Nephron progenitor cell (in vitro differentiated cells): Measurements from ENCODE around the gene FLT1.

Experiments used
- DNase-seq: peaks from one replicate; pipeline ENCODE4 v3.0.0; 2021
- H3K27ac Mint-ChIP-seq: 2 replicates; pipeline ENCODE4 v1.8.0; 2021; ENCODE audit warnings: mild to moderate bottlenecking, moderate library complexity, mixed read lengths
- H3K27me3 Mint-ChIP-seq: 2 replicates; pipeline ENCODE4 v1.8.0; 2021; ENCODE audit warnings: mild to moderate bottlenecking, low read depth, mixed read lengths; ENCODE audit not compliant: poor library complexity
- H3K36me3 Mint-ChIP-seq: 2 replicates; pipeline ENCODE4 v1.8.0; 2021; ENCODE audit warnings: low read depth, mixed read lengths
- H3K4me1 Mint-ChIP-seq: 2 replicates; pipeline ENCODE4 v1.8.0; 2021; ENCODE audit warnings: mixed read lengths
- H3K4me3 Mint-ChIP-seq: 2 replicates; pipeline ENCODE4 v1.8.0; 2021; ENCODE audit warnings: mild to moderate bottlenecking, moderate library complexity, mixed read lengths
- H3K9me3 Mint-ChIP-seq: 2 replicates; pipeline ENCODE4 v1.8.0; 2021; ENCODE audit warnings: mild to moderate bottlenecking, moderate library complexity, mixed read lengths
- CTCF ChIP-seq: fragments of 200-600 bp; sonication (generic); IDR thresholded peaks from 2 replicates; pipeline ENCODE4 v1.5.0; 2021; ENCODE audit warnings: antibody characterized with exemption

The FLT1 gene

DNA sequence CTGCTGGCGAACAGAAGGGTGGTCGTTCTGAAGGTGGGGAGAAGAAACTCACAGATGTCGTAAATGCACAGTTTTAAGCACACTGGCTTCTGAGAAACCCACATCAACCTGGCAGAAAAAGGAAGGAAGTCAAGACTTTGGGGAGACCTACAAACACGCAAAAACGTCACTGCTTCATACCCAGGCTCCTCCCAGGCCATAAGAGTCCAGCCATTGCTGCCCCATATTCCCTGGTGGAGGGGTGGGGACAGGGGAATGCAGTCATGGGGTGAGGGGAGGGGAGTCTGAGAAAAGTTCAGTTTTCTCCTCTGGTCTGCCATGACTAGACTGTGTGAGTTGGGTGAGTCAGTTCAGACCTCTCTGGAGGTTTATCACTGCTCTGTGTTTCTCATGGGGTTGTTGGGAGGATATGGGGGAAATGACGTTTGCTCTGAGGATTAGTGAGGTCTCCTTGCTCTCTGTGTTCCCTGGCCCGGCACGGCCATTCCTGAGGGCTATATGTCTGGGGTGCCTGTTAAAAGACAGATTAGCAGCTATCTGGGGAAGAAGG, 139.0 kb downstream of the FLT1 start:
- peaks cover 49% of the 10 kb centered on the region for H3K4me1 Mint-ChIP-seq
- peak overlapping the region; percentile 92 for H3K27ac Mint-ChIP-seq
- H3K27me3 Mint-ChIP-seq: peaks cover 4% of the 10 kb centered on the region
- TF ChIP-seq CTCF: no peak
- DNase-seq: no peak
- H3K4me3 Mint-ChIP-seq: peak overlapping the region; percentile 22
- H3K9me3 Mint-ChIP-seq: peaks cover 9% of the 10 kb centered on the region
- H3K36me3 Mint-ChIP-seq: peaks cover 5% of the 10 kb centered on the region

DNA sequence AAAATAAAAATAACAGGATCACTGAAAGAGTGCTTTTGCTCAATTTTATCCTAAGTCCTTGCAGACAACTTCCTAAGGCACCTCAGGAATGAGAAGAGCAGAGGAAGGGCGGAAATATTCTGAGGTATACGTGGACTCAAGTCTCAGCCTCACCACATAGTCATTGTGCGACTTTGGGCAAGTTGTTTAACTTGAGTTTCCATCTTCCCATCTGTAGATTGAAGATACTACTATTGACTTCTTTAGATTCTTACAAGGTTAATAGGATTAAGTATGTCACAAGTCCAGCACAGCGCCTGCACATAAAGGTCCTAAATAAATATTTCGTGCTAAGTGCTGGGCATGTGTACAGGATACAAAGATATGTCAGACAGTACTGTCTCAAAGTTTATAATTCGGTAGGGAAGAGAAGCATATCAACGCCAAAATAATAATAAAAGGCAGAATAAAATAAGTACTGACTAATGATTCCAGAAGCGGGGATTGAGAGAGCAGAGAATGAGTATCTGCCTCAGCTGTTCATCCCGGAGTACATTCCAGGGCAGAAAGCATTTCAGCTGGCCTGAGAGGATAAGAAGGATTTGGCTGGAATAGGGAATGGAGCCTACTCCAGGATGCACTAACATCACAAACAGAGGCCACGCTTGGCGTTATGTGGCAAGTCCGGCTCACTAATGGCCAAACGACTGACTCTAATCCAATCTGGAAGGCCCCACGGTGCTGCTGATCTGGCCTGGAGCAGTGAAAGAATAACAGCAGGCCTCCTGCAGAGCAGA, 139.7 kb downstream of the FLT1 start:
- Mint-ChIP-seq H3K9me3 (peaks cover 9% of the 10 kb centered on the region), H3K36me3 (peaks cover 5% of the 10 kb centered on the region), H3K4me3 (peak overlapping the region; percentile 22), H3K4me1 (peaks cover 53% of the 10 kb centered on the region), H3K27ac (peak overlapping the region; percentile 92), H3K27me3 (peaks cover 7% of the 10 kb centered on the region)
- TF ChIP-seq CTCF: no peak
- DNase-seq: no peak

- no peak for DNase-seq
- Mint-ChIP-seq H3K36me3 (peaks cover 3% of the 10 kb centered on the region), H3K27me3 (peaks cover 7% of the 10 kb centered on the region), H3K4me3 (no peak overlapping the region), H3K4me1 (peaks cover 61% of the 10 kb centered on the region), H3K9me3 (peaks cover 3% of the 10 kb centered on the region), H3K27ac (no peak overlapping the region)
- no peak for TF ChIP-seq CTCF
Observed at GRCh38 chr13:28353679-28354078, 141.2 kb downstream of the FLT1 start.

GRCh38 chr13:28349907-28350654, 144.8 kb downstream of the FLT1 start:
- no peaks in the 10 kb centered on the region for H3K36me3 Mint-ChIP-seq
- no peak for DNase-seq
- no peaks in the 10 kb centered on the region for H3K9me3 Mint-ChIP-seq
- H3K4me3 Mint-ChIP-seq: no peak overlapping the region
- H3K4me1 Mint-ChIP-seq: peaks cover 46% of the 10 kb centered on the region
- H3K27ac Mint-ChIP-seq: no peak overlapping the region
- peaks cover 4% of the 10 kb centered on the region for H3K27me3 Mint-ChIP-seq
- TF ChIP-seq CTCF: no peak

- no peak for TF ChIP-seq CTCF
- DNase-seq: no peak
- no peak overlapping the region for H3K4me3 Mint-ChIP-seq
- no peaks in the 10 kb centered on the region for H3K36me3 Mint-ChIP-seq
- H3K27me3 Mint-ChIP-seq: peaks cover 4% of the 10 kb centered on the region
- peaks cover 47% of the 10 kb centered on the region for H3K4me1 Mint-ChIP-seq
- no peak overlapping the region for H3K27ac Mint-ChIP-seq
- no peaks in the 10 kb centered on the region for H3K9me3 Mint-ChIP-seq
Observed at GRCh38 chr13:28349371-28349770, 145.6 kb downstream of the FLT1 start.
